DND-41 (cell line): ENCODE measurements around the gene PRPH2.
A peak's percentile ranks its signal among the peaks of the same experiment; 100 is the strongest.

Source experiments
- ATAC-seq: fragments of 200-7000 bp; cut with Tn5 transposase; 3 replicates; pipeline ENCODE4 v1.9.1; 2021; ENCODE audit warnings: low read depth; ENCODE audit not compliant: insufficient read depth
- DNase-seq: peaks from one replicate; pipeline ENCODE4 v3.0.0-alpha.2; 2020
- H2AFZ ChIP-seq: 2 replicates; pipeline ENCODE4 v1.6.0; 2012; ENCODE audit warnings: low read depth, low read length
- H3K27ac ChIP-seq: 2 replicates; pipeline ENCODE4 v1.5.1; 2012; ENCODE audit warnings: low read length, inconsistent platforms
- H3K27me3 ChIP-seq: fragments of 200-600 bp; sonication (generic); 2 replicates; pipeline ENCODE4 v1.6.0; 2012; ENCODE audit warnings: low read length, mild to moderate bottlenecking, inconsistent platforms; ENCODE audit not compliant: insufficient read depth, poor library complexity
- H3K36me3 ChIP-seq: 2 replicates; pipeline ENCODE4 v1.5.1; 2012; ENCODE audit warnings: low read length, inconsistent platforms; ENCODE audit not compliant: insufficient read depth
- H3K4me1 ChIP-seq: 2 replicates; pipeline ENCODE4 v1.5.1; 2012; ENCODE audit warnings: mild to moderate bottlenecking, low read length; ENCODE audit not compliant: insufficient read depth
- H3K4me2 ChIP-seq: 2 replicates; pipeline ENCODE4 v1.6.0; 2012; ENCODE audit warnings: mild to moderate bottlenecking, moderate library complexity, low read length, inconsistent platforms; ENCODE audit not compliant: insufficient read depth
- H3K4me3 ChIP-seq, 2 experiments: fragments of 200-600 bp in 1 of 2; shearing (Covaris generic) in 1 of 2; 2 replicates each; pipeline ENCODE4 v1.5.1; 2012 to 2016; ENCODE audit warnings: inconsistent platforms in 2 of 2, low read length in 2 of 2, mild to moderate bottlenecking in 2 of 2, low read depth in 1 of 2, moderate library complexity in 1 of 2
- H3K79me2 ChIP-seq: 2 replicates; pipeline ENCODE4 v1.6.0; 2012; ENCODE audit warnings: low read length, inconsistent platforms; ENCODE audit not compliant: insufficient read depth
- H3K9ac ChIP-seq: 2 replicates; pipeline ENCODE4 v1.6.0; 2012; ENCODE audit warnings: low read depth, mild to moderate bottlenecking, inconsistent platforms, low read length, moderate library complexity
- H3K9me3 ChIP-seq: 2 replicates; pipeline ENCODE4 v1.5.1; 2012; ENCODE audit warnings: low read length, moderate library complexity, mild to moderate bottlenecking, inconsistent platforms; ENCODE audit not compliant: insufficient read depth, severe bottlenecking
- H4K20me1 ChIP-seq: 2 replicates; pipeline ENCODE4 v1.6.0; 2012; ENCODE audit warnings: low read length; ENCODE audit not compliant: insufficient read depth
- CTCF ChIP-seq: IDR thresholded peaks from 2 replicates; pipeline ENCODE4 v1.5.1; 2012; ENCODE audit warnings: borderline replicate concordance, low read length, moderate library complexity, mild to moderate bottlenecking; ENCODE audit not compliant: poor library complexity, severe bottlenecking; ENCODE audit errors: extremely low read depth
- EZH2 ChIP-seq: IDR thresholded peaks from 3 replicates; pipeline ENCODE4 v1.6.1; 2012; ENCODE audit warnings: borderline replicate concordance, low read depth, mild to moderate bottlenecking, moderate library complexity, low read length, inconsistent platforms; ENCODE audit not compliant: severe bottlenecking

The PRPH2 gene

GRCh38 chr6:42694586-42694985 lies 27.8 kb downstream of the PRPH2 start:
- H3K79me2 ChIP-seq: no peaks in the 10 kb centered on the region
- peaks cover 14% of the 10 kb centered on the region for H3K4me1 ChIP-seq
- H2AFZ ChIP-seq: no peak overlapping the region
- TF ChIP-seq EZH2 (no peak), CTCF (no peak)
- no peaks in the 10 kb centered on the region for H3K9me3 ChIP-seq
- DNase-seq (no peak), ATAC-seq (no peak)
- H3K4me2 ChIP-seq: no peak overlapping the region
- H3K27me3 ChIP-seq: no peaks in the 10 kb centered on the region
- H4K20me1 ChIP-seq: no peaks in the 10 kb centered on the region
- H3K27ac ChIP-seq: no peak overlapping the region
- H3K9ac ChIP-seq: no peak overlapping the region
- H3K36me3 ChIP-seq: peaks cover 52% of the 10 kb centered on the region
- no peak overlapping the region for H3K4me3 ChIP-seq

GRCh38 chr6:42693725-42694323 lies 28.6 kb downstream of the PRPH2 start:
- peak overlapping the region; percentile 69 for H3K27ac ChIP-seq

GRCh38 chr6:42692137-42692911 lies 30.1 kb downstream of the PRPH2 start:
- ATAC-seq: no peak
- no peaks in the 10 kb centered on the region for H3K79me2 ChIP-seq
- TF ChIP-seq CTCF (no peak), EZH2 (no peak)

More at GRCh38 chr6:42693725-42694323, 28.6 kb downstream of the PRPH2 start:
- no peak overlapping the region for H3K4me3 ChIP-seq
- peaks cover 60% of the 10 kb centered on the region for H3K36me3 ChIP-seq
- H3K9me3 ChIP-seq: no peaks in the 10 kb centered on the region
- H3K4me1 ChIP-seq: peaks cover 14% of the 10 kb centered on the region
- ATAC-seq (peak; percentile 83), DNase-seq (peak; percentile 14)
- no peaks in the 10 kb centered on the region for H4K20me1 ChIP-seq
- H3K4me2 ChIP-seq: no peak overlapping the region
- no peak overlapping the region for H3K9ac ChIP-seq
- no peak overlapping the region for H2AFZ ChIP-seq
- no peaks in the 10 kb centered on the region for H3K79me2 ChIP-seq
- TF ChIP-seq EZH2: no peak
- H3K27me3 ChIP-seq: no peaks in the 10 kb centered on the region

GRCh38 chr6:42690872-42691271 lies 31.5 kb downstream of the PRPH2 start:
- H3K36me3 ChIP-seq: peaks cover 80% of the 10 kb centered on the region
- H3K4me2 ChIP-seq: no peak overlapping the region
- no peak overlapping the region for H2AFZ ChIP-seq
- no peak overlapping the region for H3K4me3 ChIP-seq
- DNase-seq (no peak), ATAC-seq (no peak)
- no peak overlapping the region for H3K27ac ChIP-seq
- no peaks in the 10 kb centered on the region for H4K20me1 ChIP-seq
- H3K79me2 ChIP-seq: no peaks in the 10 kb centered on the region
- H3K27me3 ChIP-seq: no peaks in the 10 kb centered on the region
- no peak overlapping the region for H3K9ac ChIP-seq
- H3K9me3 ChIP-seq: no peaks in the 10 kb centered on the region
- TF ChIP-seq CTCF: no peak
- TF ChIP-seq EZH2: no peak
- H3K4me1 ChIP-seq: peaks cover 14% of the 10 kb centered on the region

More at GRCh38 chr6:42692137-42692911, 30.1 kb downstream of the PRPH2 start:
- Histone ChIP-seq H4K20me1 (no peaks in the 10 kb centered on the region), H3K27me3 (no peaks in the 10 kb centered on the region), H2AFZ (no peak overlapping the region), H3K9me3 (no peaks in the 10 kb centered on the region), H3K9ac (no peak overlapping the region), H3K27ac (no peak overlapping the region), H3K36me3 (peaks cover 73% of the 10 kb centered on the region), H3K4me3 (no peak overlapping the region), H3K4me2 (no peak overlapping the region), H3K4me1 (peaks cover 14% of the 10 kb centered on the region)
- no peak for DNase-seq
